Hepatic stellate cell (primary cell): ENCODE results near the gene ADD2.
"Not testable (repeated sequence)": the region's sequence is repeated elsewhere in the genome, so short reads cannot be mapped to it uniquely, and the experiment has no call there.

ENCODE experiments used
- DNase-seq: peaks from one replicate; pipeline ENCODE4 v3.0.0; 2011; ENCODE audit warnings: low spot score

Gene ADD2

DNA sequence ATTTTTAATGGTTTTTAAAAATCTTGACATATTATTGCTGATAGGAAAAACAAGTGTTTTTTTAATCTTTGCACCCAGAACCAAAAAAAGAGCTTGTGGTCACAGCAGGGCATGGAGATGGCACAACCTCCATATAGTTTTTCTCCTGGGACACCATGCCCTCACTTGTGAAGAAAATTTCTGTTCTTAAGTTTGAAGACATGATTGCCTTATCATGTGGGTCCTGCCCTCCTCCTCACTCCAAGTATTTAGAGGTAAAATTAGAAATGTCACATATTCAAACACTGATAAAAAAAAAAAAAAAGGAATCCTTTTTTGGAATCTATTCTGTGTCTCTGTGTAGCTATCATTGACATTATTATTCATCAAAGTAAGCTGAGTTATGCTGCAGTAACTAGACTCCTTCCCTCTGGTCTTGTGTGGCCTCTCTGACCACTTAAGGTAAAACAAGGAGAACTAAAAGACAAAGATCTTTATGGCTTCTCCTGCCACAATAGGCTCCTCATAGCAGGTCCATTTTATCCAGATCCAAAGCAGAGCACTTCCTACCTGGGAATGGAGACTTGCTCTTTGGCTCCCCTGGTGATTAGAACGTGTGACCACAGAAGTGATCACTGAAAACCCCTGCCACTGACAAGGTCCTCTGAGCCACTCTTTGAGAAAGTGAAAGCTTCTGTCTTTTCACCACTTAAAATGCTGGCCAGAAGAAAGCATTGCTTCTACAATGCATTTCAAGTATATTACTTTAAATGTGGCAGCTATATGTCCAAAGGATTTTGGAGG lies 19.8 kb downstream of the ADD2 start:
- DNase-seq, result no peak

DNA sequence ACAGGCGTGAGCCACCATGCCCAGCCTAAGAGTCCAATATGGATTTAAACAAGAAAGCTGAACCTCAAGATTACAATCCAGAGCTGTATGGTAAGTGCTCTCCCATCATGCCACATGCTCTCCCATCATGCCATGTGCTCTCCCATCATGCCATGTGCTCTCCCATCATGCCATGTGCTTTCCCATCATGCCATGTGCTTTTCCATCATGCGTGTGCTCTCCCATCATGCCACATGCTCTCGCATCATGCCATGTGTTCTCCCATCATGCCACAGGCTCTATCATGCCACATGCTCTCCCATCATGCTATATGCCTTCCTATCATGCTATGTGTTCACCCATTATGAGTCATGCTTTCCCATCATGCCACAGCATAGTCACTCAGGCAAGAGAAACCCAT lies 20.7 kb downstream of the ADD2 start:
- no peak for DNase-seq

DNA sequence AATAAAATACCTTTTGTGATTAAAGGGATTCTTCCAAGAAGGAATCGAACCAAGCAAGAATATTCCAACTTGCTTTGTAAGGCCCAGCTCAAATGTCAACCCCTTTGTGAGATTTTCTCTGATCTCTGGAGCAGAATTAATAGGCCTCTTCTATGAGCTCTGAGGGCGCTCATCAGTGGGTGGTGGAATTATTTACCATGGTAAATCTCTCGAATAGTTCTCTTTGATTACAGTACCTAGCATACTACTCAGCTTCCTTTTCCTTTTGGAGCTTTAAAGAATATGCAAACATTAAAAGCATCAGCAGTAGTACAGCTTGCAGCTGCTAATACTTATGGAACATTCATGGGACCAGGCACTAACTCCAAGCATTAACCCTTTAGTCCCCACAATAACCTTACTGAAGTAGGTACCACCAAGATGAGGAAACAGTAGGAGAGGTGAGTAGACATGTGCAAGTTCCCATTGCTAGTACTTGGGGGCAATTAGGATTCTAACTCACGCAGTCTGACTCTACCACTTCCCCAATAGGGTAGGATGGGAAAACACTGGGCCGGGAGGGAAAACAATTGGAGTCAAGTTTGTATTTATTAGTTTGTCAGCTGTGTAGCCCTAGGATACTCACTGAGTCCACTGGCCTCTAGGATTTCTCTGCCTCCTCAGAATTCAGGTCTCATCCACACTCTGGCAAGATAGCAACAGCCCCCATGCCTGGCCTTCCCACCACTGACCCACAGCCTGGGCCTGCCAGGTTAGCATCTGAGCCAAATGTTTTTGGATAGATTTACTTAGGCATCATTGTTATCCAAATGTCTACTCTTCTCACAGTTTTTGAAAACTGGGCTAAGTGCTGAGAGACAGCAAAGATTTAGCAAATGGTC lies 21.7 kb downstream of the ADD2 start:
- DNase-seq, result no peak

GRCh38 chr2:70745276-70745825 lies 22.6 kb downstream of the ADD2 start:
- DNase-seq, result no peak

- no peak for DNase-seq
Measured at GRCh38 chr2:70744397-70744796, 23.6 kb downstream of the ADD2 start.

DNA sequence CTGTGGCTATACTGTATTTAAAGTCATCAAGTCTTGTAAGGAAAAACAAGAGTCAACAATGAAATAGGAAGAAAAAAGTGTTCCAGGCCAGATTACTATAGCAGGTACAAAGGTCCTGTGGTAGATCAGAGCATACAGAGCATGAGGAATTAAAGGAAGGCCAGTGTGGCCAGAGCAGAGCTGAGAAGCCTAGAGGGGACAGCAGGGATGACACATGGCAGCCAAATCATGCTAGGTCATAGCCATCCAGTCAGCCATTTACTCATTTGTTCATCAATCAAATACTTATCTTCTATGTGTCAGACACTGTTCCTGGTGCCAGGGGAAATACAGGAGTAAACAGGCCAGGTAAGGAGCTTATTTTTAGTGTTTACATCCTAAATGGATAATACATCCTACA lies 24.3 kb downstream of the ADD2 start:
- DNase-seq, result no peak

GRCh38 chr2:70743068-70743467 lies 24.9 kb downstream of the ADD2 start:
- no peak for DNase-seq

- not testable (repeated sequence) for DNase-seq
Measured at GRCh38 chr2:70739492-70739891, 28.5 kb downstream of the ADD2 start.

DNA sequence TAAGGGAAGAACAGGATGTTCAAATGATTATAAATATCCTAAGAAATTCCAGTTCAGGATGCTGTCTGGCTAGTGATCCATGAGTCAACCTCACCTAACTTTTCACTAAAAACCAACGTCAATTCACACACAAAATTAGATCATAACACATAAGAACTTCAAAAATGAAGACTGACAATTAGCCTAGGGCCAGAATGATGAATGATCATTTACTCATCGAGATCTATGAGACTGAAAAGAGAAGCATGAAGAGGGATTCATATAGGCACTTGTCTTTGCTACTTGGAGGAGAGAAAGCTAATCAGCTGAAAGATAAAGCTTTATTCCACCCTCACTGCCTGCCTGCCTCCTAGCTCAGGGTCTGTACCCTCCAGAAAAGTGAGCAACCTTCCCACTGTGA lies 29.8 kb downstream of the ADD2 start:
- no peak for DNase-seq

- no peak for DNase-seq
Measured at GRCh38 chr2:70735071-70735470, 32.9 kb downstream of the ADD2 start.

DNA sequence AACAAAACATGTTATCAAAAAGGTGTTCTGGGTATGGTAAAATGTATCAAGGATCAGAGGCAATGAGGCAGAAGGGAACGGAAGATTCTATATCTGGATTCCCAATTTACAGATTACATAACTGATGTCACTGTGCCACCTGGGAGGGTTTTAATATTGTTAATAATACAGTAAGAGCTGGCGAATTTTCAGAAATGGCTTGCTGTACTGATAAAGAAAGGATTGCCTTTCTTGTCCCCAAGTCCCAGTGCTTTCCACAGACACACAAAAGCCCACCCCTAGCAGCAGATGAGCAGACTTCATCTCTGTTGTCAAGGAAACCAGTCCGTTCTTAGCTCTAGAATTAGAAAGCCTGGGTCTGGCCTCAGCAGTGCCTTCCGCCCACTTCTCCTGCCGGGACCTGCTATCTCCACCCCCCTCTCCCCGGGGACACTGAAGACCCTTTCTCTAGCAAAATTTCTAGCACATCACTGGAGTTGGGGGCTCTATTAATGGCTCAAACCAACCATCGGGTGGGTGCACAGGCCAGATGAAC lies 34.3 kb downstream of the ADD2 start:
- DNase-seq, result no peak

GRCh38 chr2:70732766-70733645 lies 35.0 kb downstream of the ADD2 start:
- DNase-seq, result no peak

DNA sequence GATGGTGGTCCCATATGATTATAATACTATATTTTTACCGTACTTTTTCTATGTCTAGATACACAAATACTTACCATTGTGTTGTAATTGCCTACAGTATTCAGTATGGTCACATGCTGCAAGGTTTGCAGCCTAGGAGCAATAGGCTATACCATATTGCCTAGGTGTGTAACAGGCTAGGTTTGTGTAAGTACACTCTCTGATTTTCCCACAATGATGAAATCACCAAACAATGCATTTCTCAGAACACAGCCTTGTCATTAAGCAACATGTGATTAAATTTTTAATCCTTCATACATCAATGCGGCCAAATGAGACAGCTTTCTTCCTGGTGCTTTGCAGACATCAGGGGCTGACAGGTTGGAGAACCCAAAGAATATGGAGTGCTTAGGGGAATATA lies 37.3 kb downstream of the ADD2 start:
- no peak for DNase-seq

- DNase-seq, result no peak
Measured at GRCh38 chr2:70729647-70730046, 38.4 kb downstream of the ADD2 start.

GRCh38 chr2:70728128-70728527 lies 39.9 kb downstream of the ADD2 start:
- DNase-seq, result no peak

GRCh38 chr2:70726947-70727725 lies 40.9 kb downstream of the ADD2 start:
- no peak for DNase-seq

GRCh38 chr2:70725505-70725904 lies 42.5 kb downstream of the ADD2 start:
- no peak for DNase-seq

DNA sequence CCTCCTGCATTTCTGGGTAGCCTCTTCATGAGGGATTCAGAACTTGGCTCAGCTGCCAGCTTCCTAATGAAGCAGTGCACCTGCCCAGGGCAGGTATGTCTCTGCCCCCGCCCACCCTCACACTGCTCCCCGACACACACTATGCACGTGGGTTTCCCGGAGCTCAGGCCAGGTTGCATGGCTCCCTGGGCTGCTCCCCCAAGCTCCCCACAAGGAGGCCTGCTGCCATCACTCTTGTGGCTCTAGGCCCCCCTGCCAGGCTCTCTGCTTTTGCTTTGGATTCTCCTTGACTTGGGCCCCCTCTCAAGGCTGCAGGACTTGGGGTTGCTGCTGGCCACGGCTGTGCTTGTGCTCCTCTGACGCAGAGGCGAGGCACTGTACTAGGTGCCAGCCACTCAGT lies 43.6 kb downstream of the ADD2 start:
- DNase-seq, result no peak

DNA sequence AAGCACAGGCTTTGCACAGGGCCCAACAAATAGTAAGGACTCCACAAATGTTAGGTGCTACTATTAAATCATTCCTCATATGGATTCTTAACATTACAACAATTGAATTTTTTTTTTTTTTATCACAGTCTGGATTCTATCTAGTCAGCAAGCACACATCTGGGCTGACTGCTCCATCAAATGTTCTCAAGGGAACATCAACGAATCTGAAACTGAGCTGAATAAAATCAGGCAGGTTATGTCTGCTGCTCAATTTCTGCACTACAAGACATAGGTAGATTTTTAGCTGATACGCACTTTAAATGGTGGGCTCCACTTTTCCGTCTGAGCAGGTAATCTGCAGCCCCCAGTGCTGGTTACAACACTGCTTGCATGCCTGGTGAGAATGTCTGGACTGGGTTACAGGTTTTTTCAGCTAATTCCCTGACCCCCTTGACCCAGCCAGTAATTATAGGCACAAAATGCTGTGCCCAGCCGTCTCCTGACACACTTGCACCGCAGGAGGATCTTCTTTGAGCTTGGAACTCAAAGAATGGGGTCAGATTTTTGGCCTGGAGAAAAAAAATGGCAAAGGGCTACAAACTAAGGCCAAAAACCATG lies 44.6 kb downstream of the ADD2 start:
- DNase-seq, result no peak

DNA sequence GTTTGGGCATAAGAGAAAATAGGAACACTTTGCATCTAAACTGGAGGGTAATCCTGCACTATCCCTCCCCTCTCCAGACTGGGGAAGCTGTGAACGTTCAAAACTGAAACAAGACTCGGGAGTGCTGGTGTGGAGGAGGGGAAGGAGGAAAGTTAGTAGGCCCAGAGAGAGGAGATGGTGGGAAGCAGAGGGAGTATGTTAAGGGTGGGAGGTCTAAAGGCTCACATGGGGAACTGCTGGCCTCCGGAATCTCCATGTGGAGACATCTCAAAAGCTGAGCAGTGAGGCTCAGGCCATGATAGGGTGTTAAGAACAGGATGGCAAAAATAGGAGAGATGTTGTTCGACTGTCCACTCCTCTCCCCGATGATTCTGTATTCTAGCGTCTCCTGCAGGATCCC lies 47.9 kb downstream of the ADD2 start:
- DNase-seq, result no peak

DNA sequence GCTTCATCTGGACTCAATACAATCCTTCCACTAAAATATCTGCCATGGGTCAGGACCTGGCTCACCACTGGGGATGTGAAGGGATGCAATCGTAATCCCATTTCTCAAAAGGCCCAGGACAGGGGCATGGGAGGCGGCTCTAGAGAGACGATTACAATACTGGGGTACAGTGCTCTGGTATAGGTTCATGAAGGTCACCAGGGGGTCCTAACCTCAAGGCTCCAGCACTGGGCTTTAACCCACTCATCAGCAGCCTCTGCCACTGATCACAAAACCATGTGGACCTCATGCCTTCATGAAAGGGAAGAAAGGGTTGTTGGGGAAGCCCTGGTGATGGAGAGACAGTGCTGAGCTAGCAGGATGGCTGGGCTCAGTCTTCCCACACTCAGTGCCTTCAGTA lies 48.8 kb downstream of the ADD2 start:
- DNase-seq, result no peak
